HG02981 (cell line): ENCODE data around the gene MAGT1.
"Not testable (repeated sequence)": the region's sequence is repeated elsewhere in the genome, so short reads cannot be mapped to it uniquely, and the experiment has no call there.

Experiments used
- ATAC-seq: cut with Tn5 transposase; IDR thresholded peaks from one replicate; pipeline ENCODE4 v1.9.1; 2021; ENCODE audit warnings: mild to moderate bottlenecking, moderate library complexity; ENCODE audit not compliant: unreplicated experiment

MAGT1 gene

DNA sequence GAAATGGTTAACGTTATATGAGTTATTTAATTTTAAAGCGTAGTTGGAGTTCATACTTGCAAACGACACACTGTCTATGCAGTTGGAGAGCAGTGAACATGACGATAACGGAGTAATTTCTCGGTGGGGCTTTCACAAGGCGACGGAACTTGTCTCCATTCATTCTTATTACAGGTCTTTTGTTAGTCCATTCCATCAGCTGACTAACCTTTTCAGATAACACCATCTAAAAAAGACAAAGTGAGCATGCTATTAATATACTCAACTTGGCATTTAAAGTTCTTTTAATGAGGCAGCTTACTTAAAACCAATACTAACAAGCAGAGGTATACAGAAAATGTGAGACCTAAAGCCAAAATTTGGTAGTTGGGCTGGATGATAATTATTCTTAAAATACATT, 19.9 kb downstream of the MAGT1 start:
- ATAC-seq, result no peak

DNA sequence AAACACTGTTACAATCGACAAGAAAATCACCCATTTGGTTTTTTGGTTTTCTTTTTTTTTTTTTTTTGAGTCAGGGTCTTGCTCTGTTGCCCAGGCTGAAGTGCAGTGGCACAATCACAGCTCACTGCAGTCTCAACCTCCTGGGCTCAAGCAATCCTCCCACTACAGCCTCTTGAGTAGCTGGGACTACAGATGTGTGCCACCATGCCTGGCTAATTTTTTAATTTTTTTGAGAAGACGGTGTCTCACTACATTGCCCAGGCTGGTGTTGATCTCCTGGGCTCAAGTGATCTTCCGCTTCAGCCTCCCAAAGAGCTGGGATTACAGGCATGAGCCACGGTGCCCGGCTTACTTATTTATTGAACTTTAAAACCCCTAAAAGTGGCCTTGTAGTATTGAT, 63.7 kb downstream of the MAGT1 start:
- ATAC-seq, result not testable (repeated sequence)

DNA sequence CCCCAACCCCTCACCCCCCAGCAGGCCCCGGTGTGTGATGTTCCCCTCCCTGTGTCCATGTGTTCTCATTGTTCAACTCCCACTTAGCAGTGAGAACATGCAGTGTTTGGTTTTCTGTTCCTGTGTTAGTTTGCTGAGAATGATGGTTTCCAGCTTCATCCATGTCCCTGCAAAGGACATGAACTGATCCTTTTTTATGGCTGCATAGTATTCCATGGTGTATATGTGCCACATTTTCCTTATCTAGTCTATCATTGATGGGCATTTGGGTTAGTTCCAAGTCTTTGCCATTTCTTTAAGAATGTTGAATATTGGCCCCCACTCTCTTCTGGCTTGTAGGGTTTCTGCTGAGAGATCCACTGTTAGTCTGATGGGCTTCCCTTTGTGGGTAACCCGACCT, 73.2 kb downstream of the MAGT1 start:
- not testable (repeated sequence) for ATAC-seq

DNA sequence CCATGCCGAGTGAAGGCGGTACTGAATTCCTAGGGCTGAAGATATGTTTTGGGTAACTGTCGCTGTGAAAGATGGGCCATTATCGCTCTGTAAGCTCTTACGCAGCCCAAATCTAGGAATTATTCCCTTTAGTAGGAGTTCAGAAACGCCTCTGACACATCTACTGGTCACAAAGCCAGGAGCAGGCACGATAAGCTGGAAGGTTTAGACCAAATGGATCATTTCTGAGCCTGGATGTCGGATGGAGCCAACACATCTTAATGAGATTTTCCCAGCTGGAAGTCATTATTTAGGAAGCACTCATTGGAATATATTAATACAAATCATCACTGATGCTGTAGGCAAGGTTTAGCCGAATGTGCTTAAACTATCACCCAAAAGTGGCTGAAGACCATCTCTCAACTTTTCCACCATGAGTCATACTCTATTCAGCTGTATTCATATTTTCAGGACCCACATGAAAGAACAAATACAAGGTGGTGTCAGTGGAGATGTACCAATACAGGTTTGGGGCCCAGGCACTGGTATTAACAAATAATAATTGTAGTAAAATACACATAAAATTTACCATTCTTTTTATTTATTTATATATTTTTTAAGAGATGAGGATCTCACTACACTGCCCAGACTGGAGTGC, 75.0 kb downstream of the MAGT1 start:
- no peak for ATAC-seq

DNA sequence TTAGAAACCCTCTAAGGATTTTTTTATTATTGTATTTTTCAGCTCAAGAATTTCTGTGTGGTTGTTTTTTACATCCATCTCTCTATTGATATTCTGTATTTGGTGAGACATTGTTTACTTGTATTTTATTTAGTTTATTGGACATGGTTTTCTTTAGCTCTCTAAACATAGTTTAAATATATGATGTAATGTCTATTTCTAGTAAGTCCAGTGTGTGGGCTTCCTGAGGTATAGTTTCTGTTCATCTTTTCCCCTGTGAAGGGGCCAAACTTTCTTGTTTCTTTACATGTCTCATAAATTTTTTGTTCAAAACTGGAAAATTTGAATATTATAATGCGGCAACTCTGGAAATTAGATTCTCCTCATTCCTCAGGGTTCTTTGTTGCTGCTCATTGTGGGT, 81.0 kb downstream of the MAGT1 start:
- no peak for ATAC-seq

DNA sequence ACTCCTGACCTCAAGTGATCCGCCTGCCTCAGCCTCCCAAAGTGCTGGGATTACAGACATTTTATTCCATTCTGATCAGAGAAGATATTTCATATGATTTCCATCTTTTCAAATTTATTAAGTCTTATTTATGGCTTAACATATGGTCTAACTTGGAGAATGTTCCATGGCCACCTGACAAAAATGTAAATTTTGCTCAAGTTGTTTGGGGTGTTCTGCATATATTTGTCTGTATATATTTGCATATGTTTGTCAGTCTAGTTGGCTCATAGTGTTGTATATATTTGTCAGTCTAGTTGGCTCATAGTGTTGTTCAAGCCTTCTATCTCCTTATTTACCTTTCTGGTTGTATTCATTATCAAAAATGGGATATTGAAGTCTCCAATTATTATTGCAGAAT, 93.0 kb downstream of the MAGT1 start:
- ATAC-seq, result no peak

DNA sequence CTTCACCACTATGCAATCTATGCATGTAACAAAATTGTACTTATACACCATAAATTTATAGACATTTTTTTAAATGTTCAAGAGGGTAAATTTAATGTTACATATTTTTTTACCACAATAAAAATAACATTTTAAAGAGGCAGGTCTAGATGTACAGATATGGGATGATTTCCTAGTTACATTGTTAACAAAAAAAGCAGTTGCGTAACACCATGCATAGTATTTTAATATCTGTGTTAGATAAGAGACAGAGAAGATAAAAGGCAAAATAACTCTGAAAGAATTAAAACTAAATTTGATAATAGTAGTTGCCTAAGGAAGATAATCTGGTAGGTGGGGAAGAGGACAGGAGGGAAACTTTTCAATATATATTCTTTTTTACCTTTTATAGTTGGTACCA, 100.1 kb downstream of the MAGT1 start:
- ATAC-seq, result no peak

DNA sequence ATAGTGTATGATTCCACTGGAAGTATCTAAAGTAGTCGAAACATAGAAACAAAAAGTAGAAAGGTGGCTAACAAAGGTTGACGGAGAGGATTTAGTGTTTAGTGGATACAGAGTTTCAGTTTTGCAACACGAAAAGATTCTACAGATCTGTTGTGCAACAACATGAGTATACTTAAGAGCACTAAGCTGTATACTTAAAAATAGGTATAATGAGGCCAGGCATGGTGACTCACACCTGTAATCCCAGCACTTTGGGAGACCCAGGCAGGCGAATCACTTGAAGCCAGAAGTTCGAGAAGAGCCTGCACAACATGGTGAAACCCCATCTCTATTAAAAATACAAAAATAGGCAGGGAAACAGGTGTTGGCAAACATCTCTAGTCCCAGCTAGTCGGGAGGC, 101.3 kb downstream of the MAGT1 start:
- no peak for ATAC-seq

DNA sequence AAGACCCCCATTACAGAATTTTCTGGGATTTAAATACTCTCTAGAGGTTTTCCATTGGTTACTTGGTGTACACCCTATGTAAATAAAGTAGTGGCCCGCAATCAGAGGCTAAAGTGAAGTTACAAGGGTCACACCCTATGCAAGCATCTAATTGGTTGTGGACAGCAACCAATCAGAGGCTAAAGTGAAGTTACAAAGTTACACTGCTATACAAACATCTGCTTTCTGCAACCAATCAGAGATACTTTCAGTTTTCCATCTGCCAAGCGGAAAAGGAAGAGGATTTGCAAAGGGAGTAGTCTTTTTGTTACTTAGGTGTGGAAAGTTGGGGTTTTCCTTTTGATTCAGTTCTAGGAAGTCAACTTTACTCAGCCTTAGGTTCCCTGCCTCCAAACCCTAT, 107.2 kb downstream of the MAGT1 start:
- no peak for ATAC-seq

DNA sequence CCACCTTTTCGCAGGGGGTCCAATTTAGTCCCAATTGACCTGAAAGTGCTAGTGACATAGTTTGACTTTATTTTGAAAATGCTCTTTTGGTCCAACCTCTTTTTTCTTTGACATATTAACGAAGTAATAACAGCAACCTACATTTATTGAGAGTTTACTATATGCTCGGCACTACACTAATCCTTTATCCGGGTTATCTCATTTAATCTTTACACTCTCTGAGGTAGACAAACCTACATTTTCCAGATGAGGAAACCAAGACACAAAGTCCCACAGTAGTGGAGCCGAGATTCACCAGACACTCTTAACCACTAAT, 108.9 kb downstream of the MAGT1 start:
- no peak for ATAC-seq

DNA sequence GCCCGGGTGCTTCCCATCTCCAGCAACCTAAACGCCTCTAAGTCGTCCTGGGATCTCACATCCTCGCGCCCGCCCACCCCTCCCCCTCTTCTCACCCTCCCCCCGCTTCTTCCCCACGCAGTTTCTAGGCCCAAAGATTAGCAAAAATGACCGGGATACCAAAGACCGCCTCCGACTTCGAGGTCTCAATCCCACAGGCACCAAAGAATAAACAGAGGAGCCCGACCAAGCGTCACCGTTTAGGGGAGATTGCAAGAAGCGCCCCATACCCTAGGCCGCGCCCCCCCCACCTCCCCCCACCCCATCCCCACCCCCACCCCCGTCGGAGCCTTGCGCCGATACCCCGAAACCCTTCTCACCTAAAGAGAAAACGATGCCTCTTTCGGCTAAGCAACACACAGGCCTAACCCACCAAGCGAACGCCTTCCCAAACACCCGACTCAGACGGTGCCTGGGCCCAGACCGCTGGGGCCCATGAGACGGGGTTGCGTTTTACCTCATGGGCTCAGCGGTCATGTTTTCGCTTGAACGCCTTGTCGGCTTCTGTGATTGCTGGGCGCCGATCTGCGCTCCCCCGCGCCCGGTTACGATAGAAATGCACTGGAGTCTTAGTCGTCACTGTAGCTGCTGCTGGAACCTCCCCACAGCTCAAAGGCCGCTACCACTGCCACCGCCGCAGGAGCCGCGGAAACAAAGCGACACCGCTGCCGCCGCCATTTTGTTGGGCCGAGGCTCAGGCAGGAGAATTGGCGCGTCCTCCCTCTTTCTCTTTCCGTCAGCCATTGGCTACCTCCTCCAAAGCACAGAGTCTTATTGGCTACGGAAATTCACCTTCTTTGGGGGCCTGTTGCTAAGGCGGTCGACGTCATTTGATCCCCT, 109.5 kb downstream of the MAGT1 start, which contains the start of gene ATRX:
ATRX (minus strand) TSS at position 731 of the 879 bp plus-strand sequence; CDS start at position 516, 215 bp downstream.
- ATAC-seq, result peak; percentile 96

DNA sequence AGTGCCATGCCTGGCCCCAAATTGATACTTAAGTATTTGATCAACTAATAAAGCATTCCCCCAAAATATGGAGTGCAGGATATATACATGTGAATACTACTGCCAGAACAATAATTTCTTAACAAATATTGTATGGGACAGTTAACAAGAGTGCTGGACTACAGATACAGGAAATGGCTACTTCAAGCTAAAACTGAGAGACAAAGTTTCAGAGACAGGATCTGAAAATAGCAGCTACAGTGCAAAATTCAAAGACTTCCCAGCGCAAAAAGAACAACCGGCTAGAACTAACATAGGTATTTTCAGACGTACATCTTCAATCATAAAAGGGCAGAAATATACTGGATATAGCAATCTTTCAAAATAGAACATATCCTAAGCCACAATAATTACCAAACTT, 115.5 kb downstream of the MAGT1 start:
- ATAC-seq, result no peak

DNA sequence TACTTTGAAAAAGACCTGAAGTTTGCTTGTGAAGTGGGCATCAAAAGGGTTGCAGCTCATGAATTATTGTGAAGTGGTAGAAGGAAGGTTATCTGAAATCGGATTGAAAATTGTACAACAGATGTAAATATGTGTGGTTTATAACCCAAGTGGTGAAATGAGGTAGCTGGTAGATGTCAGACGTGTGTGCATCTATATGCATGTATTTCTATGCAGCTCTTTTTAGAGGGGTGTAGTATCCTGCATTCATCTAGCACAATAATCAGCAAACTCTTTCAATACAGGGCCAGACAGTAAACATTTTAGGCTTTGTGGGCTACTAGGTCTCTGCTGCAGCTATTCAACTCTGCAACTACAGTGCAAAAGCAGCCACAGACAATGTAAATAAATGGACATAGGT, 118.6 kb downstream of the MAGT1 start:
- ATAC-seq, result no peak
